Neural progenitor cell (in vitro differentiated cells): ENCODE measurements around the gene DLX4.

Experiments
- EZH2phosphoT487 ChIP-seq: fragments of 200-600 bp; sonication (generic); IDR thresholded peaks from 2 replicates; pipeline ENCODE4 v1.6.1; 2017; ENCODE audit warnings: antibody characterized with exemption
- TF ChIP-seq, protein P1 (sequence below): fragments of 200-600 bp; sonication (generic); IDR thresholded peaks from 2 replicates; pipeline ENCODE4 v1.5.1; 2017; ENCODE audit warnings: antibody characterized with exemption, mild to moderate bottlenecking

DNA sequence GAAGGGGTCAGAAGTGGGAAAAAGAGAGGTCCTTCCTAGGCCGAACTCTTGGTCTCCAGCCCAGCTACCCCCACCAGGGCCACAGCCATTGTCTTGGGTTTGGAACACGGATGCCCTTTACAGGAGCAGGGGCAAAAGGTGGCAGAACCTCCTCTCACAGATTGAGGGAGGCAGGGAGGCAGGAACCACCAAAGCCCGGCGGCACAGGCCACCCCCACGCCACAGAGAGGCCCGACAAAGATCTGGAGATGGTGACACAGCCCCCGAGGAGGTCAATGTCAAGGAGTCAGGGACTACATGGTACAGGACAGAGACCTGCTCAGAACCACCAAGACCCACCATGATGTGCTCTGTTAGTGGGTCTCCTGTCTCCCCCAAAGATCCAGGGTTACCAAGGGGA lies 44.4 kb upstream of the DLX4 start:
- no peak for TF ChIP-seq EZH2phosphoT487
- TF ChIP-seq, protein P1, sequence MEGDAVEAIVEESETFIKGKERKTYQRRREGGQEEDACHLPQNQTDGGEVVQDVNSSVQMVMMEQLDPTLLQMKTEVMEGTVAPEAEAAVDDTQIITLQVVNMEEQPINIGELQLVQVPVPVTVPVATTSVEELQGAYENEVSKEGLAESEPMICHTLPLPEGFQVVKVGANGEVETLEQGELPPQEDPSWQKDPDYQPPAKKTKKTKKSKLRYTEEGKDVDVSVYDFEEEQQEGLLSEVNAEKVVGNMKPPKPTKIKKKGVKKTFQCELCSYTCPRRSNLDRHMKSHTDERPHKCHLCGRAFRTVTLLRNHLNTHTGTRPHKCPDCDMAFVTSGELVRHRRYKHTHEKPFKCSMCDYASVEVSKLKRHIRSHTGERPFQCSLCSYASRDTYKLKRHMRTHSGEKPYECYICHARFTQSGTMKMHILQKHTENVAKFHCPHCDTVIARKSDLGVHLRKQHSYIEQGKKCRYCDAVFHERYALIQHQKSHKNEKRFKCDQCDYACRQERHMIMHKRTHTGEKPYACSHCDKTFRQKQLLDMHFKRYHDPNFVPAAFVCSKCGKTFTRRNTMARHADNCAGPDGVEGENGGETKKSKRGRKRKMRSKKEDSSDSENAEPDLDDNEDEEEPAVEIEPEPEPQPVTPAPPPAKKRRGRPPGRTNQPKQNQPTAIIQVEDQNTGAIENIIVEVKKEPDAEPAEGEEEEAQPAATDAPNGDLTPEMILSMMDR, result no peak
